GM15510 (cell line): ENCODE results near the gene CDH12.

Experiments used
- POLR2A ChIP-seq: IDR thresholded peaks from 3 replicates; pipeline ENCODE4 v1.6.1; 2011; ENCODE audit warnings: borderline replicate concordance; ENCODE audit not compliant: insufficient read length; ENCODE audit errors: extremely low read depth

CDH12 gene

GRCh38 chr5:21862986-21863385 lies 990.2 kb downstream of the CDH12 start:
- no peak for TF ChIP-seq POLR2A

DNA sequence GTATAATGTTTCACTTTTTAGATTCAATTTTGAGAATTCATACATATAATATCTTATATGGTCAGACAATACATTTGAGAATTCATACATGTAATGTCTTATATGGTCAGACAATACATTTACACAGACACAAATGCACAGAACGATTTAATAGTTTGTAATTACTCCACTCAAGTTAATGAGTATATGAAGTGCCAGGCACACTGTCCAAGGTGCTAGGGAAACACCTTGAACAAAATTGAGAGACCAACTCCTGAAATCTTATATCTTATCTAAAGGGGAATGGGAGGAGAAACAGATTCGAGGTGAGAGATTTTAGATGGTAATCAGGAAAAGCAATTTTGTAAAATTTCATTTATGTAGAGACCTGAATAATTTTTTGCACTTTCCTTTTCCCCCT lies 994.7 kb downstream of the CDH12 start:
- no peak for TF ChIP-seq POLR2A

DNA sequence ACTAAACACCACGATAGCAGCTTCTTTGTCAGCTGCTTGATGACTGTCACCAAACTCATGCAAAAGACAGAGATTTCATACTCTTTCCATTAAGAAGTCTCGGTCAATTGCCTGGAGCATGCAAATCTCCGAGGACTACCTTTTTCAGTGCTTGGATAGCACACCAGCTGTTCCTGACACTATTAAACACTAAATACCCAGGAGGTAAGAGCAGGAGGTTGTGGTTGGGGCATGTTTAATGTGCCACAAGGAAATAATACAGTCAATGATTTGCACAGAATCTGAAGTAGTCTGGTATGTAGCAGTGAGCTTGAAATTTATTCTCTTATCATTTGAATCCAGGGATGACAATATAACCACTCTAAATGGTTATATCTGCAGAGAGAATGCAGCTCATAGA lies 996.2 kb downstream of the CDH12 start:
- TF ChIP-seq POLR2A: no peak

- no peak for TF ChIP-seq POLR2A
These were observed 1005.8 kb downstream of the CDH12 start for GRCh38 chr5:21847300-21847699.

DNA sequence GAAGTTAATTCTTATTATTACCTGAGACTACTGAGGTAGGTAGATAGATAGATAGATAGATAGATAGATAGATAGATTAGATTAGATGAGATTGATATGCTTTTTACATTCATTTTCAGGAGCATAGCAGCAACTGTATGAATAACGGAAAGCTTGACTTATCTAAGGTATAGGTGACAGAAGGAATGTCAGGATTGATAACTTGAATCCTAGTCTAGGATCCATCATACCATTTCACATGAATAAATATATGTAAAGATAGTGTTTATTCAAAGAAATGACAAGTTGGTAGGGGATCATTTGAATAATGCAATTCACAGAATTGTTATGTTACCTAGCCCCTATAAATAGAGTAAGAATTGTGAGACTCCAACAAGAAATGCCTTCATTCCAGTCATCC lies 1008.2 kb downstream of the CDH12 start:
- TF ChIP-seq POLR2A: no peak

GRCh38 chr5:21834863-21835262 lies 1018.3 kb downstream of the CDH12 start:
- no peak for TF ChIP-seq POLR2A

- no peak for TF ChIP-seq POLR2A
These were observed 1021.9 kb downstream of the CDH12 start for GRCh38 chr5:21831145-21831787.

DNA sequence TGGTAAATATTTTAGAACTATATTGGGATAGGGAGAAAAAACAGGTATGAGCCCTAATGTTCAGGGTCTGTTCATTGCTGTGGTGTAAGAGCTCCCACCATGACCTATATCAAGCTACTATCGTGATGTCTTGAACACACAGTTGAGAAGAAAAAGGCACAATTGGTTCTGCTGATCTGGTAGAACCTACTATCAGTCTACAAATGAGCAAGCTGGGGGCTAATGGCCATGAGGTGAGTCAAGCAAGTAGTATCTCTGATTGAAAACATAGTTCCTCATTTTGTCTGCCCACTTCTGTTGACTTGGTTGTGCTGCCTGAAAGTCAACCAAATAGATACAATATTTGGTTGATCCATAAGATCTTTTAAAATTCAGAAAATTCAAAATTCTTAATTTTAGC lies 1026.3 kb downstream of the CDH12 start:
- TF ChIP-seq POLR2A: no peak

GRCh38 chr5:21823588-21823987 lies 1029.6 kb downstream of the CDH12 start:
- TF ChIP-seq POLR2A: no peak

- TF ChIP-seq POLR2A: no peak
These were observed 1030.0 kb downstream of the CDH12 start for GRCh38 chr5:21823076-21823574.

GRCh38 chr5:21820527-21820926 lies 1032.6 kb downstream of the CDH12 start:
- no peak for TF ChIP-seq POLR2A

DNA sequence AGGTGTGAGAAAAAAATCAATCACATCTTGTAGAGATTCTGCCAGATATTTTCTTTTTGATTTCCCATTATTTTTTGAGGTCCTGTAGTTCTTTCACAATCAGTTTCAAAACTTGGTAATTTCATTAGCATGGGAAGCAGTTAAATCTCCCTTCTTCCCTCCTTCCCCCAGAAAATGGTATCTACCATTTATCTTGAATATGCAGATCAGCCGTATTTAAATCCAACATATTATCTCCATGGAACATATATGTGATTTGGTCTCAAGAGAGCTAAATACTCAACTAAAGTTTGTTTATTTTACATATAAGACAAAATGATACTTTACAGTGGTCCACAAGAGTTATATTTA lies 1034.8 kb downstream of the CDH12 start:
- no peak for TF ChIP-seq POLR2A

- no peak for TF ChIP-seq POLR2A
These were observed 1035.3 kb downstream of the CDH12 start for GRCh38 chr5:21817668-21818369.

DNA sequence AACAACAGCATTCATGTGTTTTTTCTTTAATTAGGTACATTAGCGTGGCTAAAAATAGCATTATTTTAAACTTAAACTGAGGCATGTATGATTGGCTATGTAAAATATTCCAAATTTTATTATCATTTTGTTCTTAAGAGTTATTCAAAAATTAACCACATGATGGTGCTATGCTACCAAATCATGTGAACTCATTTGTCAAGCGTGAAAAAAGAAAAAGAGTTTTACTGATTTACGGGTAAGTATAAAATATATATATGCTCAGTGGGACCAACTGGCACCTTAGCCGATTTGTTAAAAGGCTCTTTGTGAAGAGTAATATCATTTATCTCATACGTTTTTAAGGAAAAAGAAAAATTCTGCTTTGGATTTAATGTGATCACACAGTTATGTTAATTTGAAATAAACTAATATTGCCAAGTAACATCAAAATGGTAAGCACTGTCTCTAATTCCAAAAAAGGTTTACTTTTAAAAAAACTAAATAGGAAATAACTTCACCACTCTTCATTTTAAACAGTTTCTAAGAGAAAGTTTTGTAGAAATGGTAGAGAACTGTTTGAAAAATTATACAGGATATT lies 1042.3 kb downstream of the CDH12 start:
- no peak for TF ChIP-seq POLR2A

DNA sequence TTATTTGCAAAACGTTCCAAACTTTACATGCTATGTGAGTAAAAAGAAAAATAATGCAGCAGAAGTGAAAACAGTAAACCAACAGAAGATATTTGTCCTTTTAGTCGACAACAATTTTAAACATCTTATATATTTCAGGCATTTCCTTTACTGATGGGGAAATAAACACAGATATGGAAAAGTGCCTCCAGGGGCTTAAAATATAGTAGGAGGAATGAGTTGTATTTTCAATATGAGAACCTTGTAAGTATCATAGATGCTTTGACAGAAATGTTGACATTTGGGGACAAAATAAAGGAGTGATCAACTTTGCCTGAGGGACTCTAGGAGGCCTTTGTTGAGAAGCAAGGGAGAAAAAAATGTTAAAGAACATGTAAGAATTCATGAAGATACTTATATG lies 1043.5 kb downstream of the CDH12 start:
- no peak for TF ChIP-seq POLR2A

DNA sequence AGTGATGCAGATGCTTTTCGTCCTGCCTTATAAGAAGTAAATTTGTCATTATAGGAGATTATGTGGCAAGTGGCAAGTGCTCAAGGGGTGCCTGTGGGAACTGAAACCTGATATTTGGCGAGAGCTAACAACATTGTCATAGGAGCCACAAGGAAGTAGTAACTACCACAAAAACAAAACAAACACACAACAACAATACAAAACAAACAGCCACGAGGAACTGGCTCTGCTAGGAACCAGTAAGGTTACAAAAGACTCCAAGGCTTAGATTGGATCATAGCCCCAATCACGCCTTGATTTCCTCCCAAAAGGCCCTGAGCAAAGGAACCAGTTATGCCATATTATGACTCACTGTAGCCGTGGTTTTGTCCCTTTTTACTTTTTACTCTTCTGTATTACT lies 1045.2 kb downstream of the CDH12 start:
- no peak for TF ChIP-seq POLR2A
